GM19238 (cell line): ENCODE measurements around the gene MRPL21.
"Not testable (repeated sequence)": the region's sequence is repeated elsewhere in the genome, so short reads cannot be mapped to it uniquely, and the experiment has no call there.

Experiments
- DNase-seq: peaks from one replicate; pipeline ENCODE4 v3.0.0; 2011; ENCODE audit warnings: low spot score; ENCODE audit not compliant: insufficient read length

The MRPL21 gene

GRCh38 chr11:68911731-68912130 is 8.1 kb upstream of the MRPL21 start:
- DNase-seq = no peak

GRCh38 chr11:68910965-68911364 is 7.3 kb upstream of the MRPL21 start:
- DNase-seq = no peak

- DNase-seq = no peak
These were observed 4.6 kb upstream of the MRPL21 start for GRCh38 chr11:68908273-68908672.

- DNase-seq = no peak
These were observed 2.1 kb upstream of the MRPL21 start for GRCh38 chr11:68905421-68906360.

- DNase-seq = peak; percentile 32
These were observed 716 bp upstream of the MRPL21 start for GRCh38 chr11:68904248-68904847.

GRCh38 chr11:68900835-68901381 is 2.7 kb downstream of the MRPL21 start:
- DNase-seq = no peak

- no peak for DNase-seq
These were observed 6.2 kb downstream of the MRPL21 start for GRCh38 chr11:68897441-68897840.

GRCh38 chr11:68896171-68896959 is 7.3 kb downstream of the MRPL21 start:
- no peak for DNase-seq

- no peak for DNase-seq
These were observed 10.3 kb downstream of the MRPL21 start for GRCh38 chr11:68893282-68893681.

- DNase-seq = no peak
These were observed 11.1 kb downstream of the MRPL21 start for GRCh38 chr11:68892576-68892975.

GRCh38 chr11:68891351-68891948 is 12.2 kb downstream of the MRPL21 start:
- no peak for DNase-seq

- no peak for DNase-seq
These were observed 13.0 kb downstream of the MRPL21 start for GRCh38 chr11:68890490-68891231.

- DNase-seq = no peak
These were observed 13.6 kb downstream of the MRPL21 start for GRCh38 chr11:68889948-68890446.

- DNase-seq = not testable (repeated sequence)
These were observed 18.8 kb downstream of the MRPL21 start for GRCh38 chr11:68884827-68885226.

GRCh38 chr11:68882391-68882790 is 21.2 kb downstream of the MRPL21 start:
- no peak for DNase-seq

- DNase-seq = no peak
These were observed 22.3 kb downstream of the MRPL21 start for GRCh38 chr11:68881320-68881719.

GRCh38 chr11:68880851-68881250 is 22.8 kb downstream of the MRPL21 start:
- no peak for DNase-seq

GRCh38 chr11:68878022-68878421 is 25.6 kb downstream of the MRPL21 start:
- DNase-seq = no peak

- no peak for DNase-seq
These were observed 31.2 kb downstream of the MRPL21 start for GRCh38 chr11:68872216-68873003.

- no peak for DNase-seq
These were observed 33.2 kb downstream of the MRPL21 start for GRCh38 chr11:68870470-68870869.
